ENCODE measurements around the gene BPI.

GRCh38 chr20:38386004-38386403 lies 82.0 kb downstream of the BPI start:
- TF ChIP-seq CTCF (IDR thresholded peaks at IDR 0.05) (no peak), POLR2A (IDR thresholded peaks at IDR 0.05) (no peak)
